Activated CD8-positive, alpha-beta T cell treated with anti-CD3 and anti-CD28 coated beads for 36 hours (primary cell): ENCODE measurements around the gene TFIP11. TPM values are rescaled to one million over a fixed set of nuclear protein-coding genes. Genes with fewer than 3 reads are reported as not detected.

Experiments used
- ATAC-seq: fragments of 200-7000 bp; cut with Tn5 transposase; one replicate; pipeline ENCODE4 v1.10.0; 2021; ENCODE audit warnings: mild to moderate bottlenecking, moderate library complexity
- CTCF ChIA-PET: fragments of 350-600 bp; sonication (Branson Sonifier 250); formaldehyde crosslinking; loops from one replicate; lab custom pipeline; 2021; ENCODE audit warnings: antibody characterized with exemption; lab: Charles Lee
- POLR2A ChIA-PET: fragments of 350-600 bp; sonication (Branson Sonifier 250); formaldehyde crosslinking; loops from one replicate; lab custom pipeline; 2021; ENCODE audit warnings: antibody characterized with exemption; lab: Charles Lee
- DNase-seq: peaks from one replicate; pipeline ENCODE4 v3.0.0-alpha.2; 2020
- H3K27ac Mint-ChIP-seq: one replicate; pipeline ENCODE4 v1.8.0; 2021; ENCODE audit warnings: mild to moderate bottlenecking, mixed read lengths
- H3K27me3 Mint-ChIP-seq: one replicate; pipeline ENCODE4 v1.8.0; 2021; ENCODE audit warnings: mixed read lengths
- H3K36me3 Mint-ChIP-seq: one replicate; pipeline ENCODE4 v1.8.0; 2021; ENCODE audit warnings: low read depth, mixed read lengths
- H3K4me1 Mint-ChIP-seq: one replicate; pipeline ENCODE4 v1.8.0; 2021; ENCODE audit warnings: low read depth, mixed read lengths
- H3K4me3 Mint-ChIP-seq: one replicate; pipeline ENCODE4 v1.8.0; 2021; ENCODE audit warnings: mild to moderate bottlenecking, moderate library complexity, mixed read lengths
- H3K9me3 Mint-ChIP-seq: one replicate; pipeline ENCODE4 v1.8.0; 2021; ENCODE audit warnings: mixed read lengths
- CTCF ChIP-seq: fragments of 200-600 bp; IDR thresholded peaks from one replicate; pipeline ENCODE4 v1.8.0; 2022; ENCODE audit warnings: antibody characterized with exemption, mild to moderate bottlenecking
- intact Hi-C: fragments of 100-400 bp; cut with micrococcal nuclease; formaldehyde crosslinking; loops from one replicate; pipeline ENCODE4 v1.10.0; 2022
- total RNA-seq, 2 experiments: library from RNA; stranded (reverse); gene quantifications; one replicate each; pipeline ENCODE4 v1.2.3, GENCODE V29; 2021

TFIP11 gene
- total RNA-seq, 2 experiments from 2014 or later, result 37.4 to 37.8 TPM

GRCh38 chr22:26516503-26516902 is 4.2 kb upstream of the TFIP11 start:
- intact Hi-C loops, result no loop called here
- ATAC-seq, result no peak
- Mint-ChIP-seq H3K9me3 (no peaks in the 10 kb centered on the region), H3K4me1 (peaks cover 12% of the 10 kb centered on the region), H3K4me3 (no peak overlapping the region), H3K36me3 (no peaks in the 10 kb centered on the region), H3K27ac (no peak overlapping the region), H3K27me3 (no peaks in the 10 kb centered on the region)
- POLR2A ChIA-PET, result interaction anchor here (0.7 to 1.7 kb wide), 3 partner anchors 9 to 21 kb away, joined by 3 to 4 read pairs (median 4); no protein-coding TSS in a partner anchor
- DNase-seq, result no peak
- CTCF ChIA-PET, result interaction anchor here (1.2 kb wide), 1 partner anchor 15 kb away, joined by 3 read pairs; no protein-coding TSS in a partner anchor
- TF ChIP-seq CTCF, result no peak

GRCh38 chr22:26515931-26516330 is 3.7 kb upstream of the TFIP11 start:
- DNase-seq (no peak), ATAC-seq (no peak)
- Mint-ChIP-seq H3K36me3 (peaks cover 4% of the 10 kb centered on the region), H3K27me3 (no peaks in the 10 kb centered on the region), H3K4me3 (no peak overlapping the region), H3K27ac (no peak overlapping the region), H3K4me1 (peaks cover 16% of the 10 kb centered on the region), H3K9me3 (no peaks in the 10 kb centered on the region)
- no peak for TF ChIP-seq CTCF
- ChIA-PET CTCF (interaction anchor here (1.2 kb wide), 1 partner anchor 15 kb away, joined by 3 read pairs; no protein-coding TSS in a partner anchor), POLR2A (interaction anchor here (0.7 to 1.7 kb wide), 5 partner anchors 10 to 157 kb away, joined by 3 to 5 read pairs (median 4); no protein-coding TSS in a partner anchor)
- intact Hi-C loops, result no loop called here

GRCh38 chr22:26514419-26515161 is 2.3 kb upstream of the TFIP11 start:
- ChIA-PET CTCF (no interaction called here), POLR2A (interaction anchor here (0.6 to 1.7 kb wide), 7 partner anchors 11 to 125 kb away, joined by 3 to 5 read pairs (median 3); partner anchors contain the start of genes HPS4 and SRRD)
- intact Hi-C loops, result no loop called here
- no peak overlapping the region for H3K4me3 Mint-ChIP-seq
- H3K4me1 Mint-ChIP-seq, result peaks cover 26% of the 10 kb centered on the region
- no peak for ATAC-seq
- peaks cover 10% of the 10 kb centered on the region for H3K36me3 Mint-ChIP-seq
- H3K27me3 Mint-ChIP-seq, result no peaks in the 10 kb centered on the region
- no peak overlapping the region for H3K27ac Mint-ChIP-seq
- TF ChIP-seq CTCF, result no peak
- H3K9me3 Mint-ChIP-seq, result no peaks in the 10 kb centered on the region
- no peak for DNase-seq

GRCh38 chr22:26513838-26514237 is 1.6 kb upstream of the TFIP11 start:
- no peak overlapping the region for H3K27ac Mint-ChIP-seq
- no peaks in the 10 kb centered on the region for H3K27me3 Mint-ChIP-seq
- no peaks in the 10 kb centered on the region for H3K9me3 Mint-ChIP-seq
- H3K4me3 Mint-ChIP-seq, result peak overlapping the region; percentile 98
- intact Hi-C loops, result no loop called here
- no peak for TF ChIP-seq CTCF
- H3K36me3 Mint-ChIP-seq, result peaks cover 16% of the 10 kb centered on the region
- DNase-seq (no peak), ATAC-seq (no peak)
- ChIA-PET CTCF (interaction anchor here (2.3 kb wide), 1 partner anchor 11 kb away, joined by 19 read pairs; no protein-coding TSS in a partner anchor), POLR2A (interaction anchor here (0.6 kb wide), 2 partner anchors 30 to 126 kb away, joined by 3 to 4 read pairs; partner anchors contain the start of genes HPS4 and SRRD)
- peaks cover 30% of the 10 kb centered on the region for H3K4me1 Mint-ChIP-seq

GRCh38 chr22:26508148-26508547 is 4.1 kb downstream of the TFIP11 start:
- Mint-ChIP-seq H3K9me3 (no peaks in the 10 kb centered on the region), H3K4me1 (peaks cover 36% of the 10 kb centered on the region), H3K36me3 (peaks cover 47% of the 10 kb centered on the region), H3K27me3 (no peaks in the 10 kb centered on the region), H3K27ac (no peak overlapping the region), H3K4me3 (no peak overlapping the region)
- CTCF ChIA-PET, result interaction anchor here (1.1 kb wide), 1 partner anchor 23 kb away, joined by 3 read pairs; no protein-coding TSS in a partner anchor
- intact Hi-C loops, result no loop called here
- no peak for DNase-seq
- POLR2A ChIA-PET, result no interaction called here
- TF ChIP-seq CTCF, result no peak
- ATAC-seq, result no peak
